HG03342 (cell line): Measurements from ENCODE around the gene IMP4.

Source experiments
- ATAC-seq: cut with Tn5 transposase; IDR thresholded peaks from one replicate; pipeline ENCODE4 v1.9.1; 2021; ENCODE audit warnings: mild to moderate bottlenecking, moderate library complexity; ENCODE audit not compliant: unreplicated experiment

Gene IMP4

DNA sequence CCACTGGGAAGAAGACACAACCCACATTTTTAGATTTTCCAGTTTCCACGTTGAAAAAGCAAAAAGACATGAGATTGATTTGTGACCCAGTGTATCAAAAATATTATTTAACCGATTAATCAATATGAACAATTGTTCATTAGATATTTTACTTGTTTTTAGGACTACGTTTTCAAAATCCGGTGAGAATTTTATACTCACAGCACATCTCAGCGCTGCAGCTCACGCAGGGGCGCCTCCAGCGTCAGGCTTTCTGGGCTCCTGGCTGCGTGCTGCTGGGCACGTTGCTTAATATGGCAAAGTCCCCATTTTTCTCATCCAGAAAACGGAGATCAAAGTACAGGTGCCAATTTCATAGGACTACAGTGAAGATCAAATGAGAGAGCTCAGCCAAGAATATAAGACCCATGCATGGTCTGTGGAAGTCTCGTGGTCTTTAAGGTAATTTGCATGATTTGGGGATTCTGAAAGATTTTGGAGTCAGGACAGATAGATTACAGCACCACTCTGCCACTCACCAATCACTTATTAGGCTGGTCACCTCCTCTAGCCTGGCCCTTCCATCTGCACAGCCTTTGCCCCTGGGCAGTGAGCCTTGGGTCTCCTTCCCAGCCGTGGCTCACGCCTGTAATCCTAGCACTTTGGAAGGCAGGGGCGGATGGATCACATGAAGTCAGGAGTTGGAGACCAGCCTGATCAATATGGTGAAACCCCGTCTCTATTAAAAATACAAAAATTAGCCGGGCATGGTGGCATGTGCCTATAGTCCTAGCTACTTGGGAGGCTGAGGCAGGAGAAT is 49.4 kb downstream of the IMP4 start:
- no peak for ATAC-seq

DNA sequence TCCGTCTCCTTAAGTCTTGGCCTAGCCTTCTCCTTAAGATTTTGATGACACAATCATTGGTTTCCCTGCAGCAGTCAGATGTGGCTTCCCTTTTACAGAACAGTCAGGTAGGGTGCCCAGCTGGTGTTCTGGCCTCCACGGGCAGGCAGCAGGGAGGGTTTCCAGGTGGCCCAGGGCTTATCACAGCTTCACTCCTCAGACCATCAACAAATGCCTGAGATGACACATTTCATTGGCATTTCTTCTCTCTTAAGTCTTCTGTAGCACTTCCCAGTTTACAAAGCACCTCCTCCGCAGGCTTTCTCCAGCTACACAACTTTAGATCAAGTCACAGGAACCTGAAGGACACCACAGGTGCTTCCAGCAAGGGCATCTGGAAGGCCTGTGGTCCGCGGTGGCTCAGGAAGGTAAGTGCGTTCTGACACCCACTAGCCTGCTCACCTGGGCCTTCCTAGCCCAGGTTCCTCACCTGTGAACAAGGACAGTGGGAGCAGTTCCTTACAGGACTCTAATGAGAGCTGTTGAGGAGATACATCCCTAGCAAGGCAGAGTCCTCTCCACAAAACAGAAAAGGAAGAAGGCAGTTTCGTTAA is 50.7 kb downstream of the IMP4 start:
- no peak for ATAC-seq
